H1 (cell line): Measurements from ENCODE around the gene CNOT9. TPM values are rescaled to one million over a fixed set of nuclear protein-coding genes. Genes with fewer than 3 reads are reported as not detected.

Source experiments
- CTCF ChIA-PET: fragments of 300-600 bp; sonication (Branson Sonifier 250); formaldehyde crosslinking; loops from one replicate; lab custom pipeline; 2021; ENCODE audit not compliant: partially characterized antibody; lab: Charles Lee
- POLR2A ChIA-PET: fragments of 300-600 bp; sonication (Branson Sonifier 250); formaldehyde crosslinking; loops from one replicate; lab custom pipeline; 2021; ENCODE audit warnings: inconsistent platforms; ENCODE audit not compliant: partially characterized antibody; lab: Charles Lee
- DNase-seq, 2 experiments: peaks; one replicate each; pipeline versions ENCODE4 v3.0.0 to v3.0.0-alpha.2; 2010 to 2022; ENCODE audit warnings: low spot score in 2 of 2, low read depth in 1 of 2, mixed read lengths in 1 of 2
- FAIRE-seq: peaks from 2 replicates; lab custom pipeline; 2011; peaks lifted over from hg19 to GRCh38; lab: Jason Lieb, UNC
- H2AFZ ChIP-seq: 2 replicates; pipeline ENCODE4 v1.8.1; 2012; ENCODE audit warnings: low read length, inconsistent platforms
- H2AK5ac ChIP-seq: 2 replicates; pipeline ENCODE4 v1.6.1; 2013; ENCODE audit warnings: low read depth, low read length
- H2BK120ac ChIP-seq: replicated peaks from 2 replicates; pipeline ENCODE3; 2013; ENCODE audit warnings: low read depth, low read length, inconsistent platforms
- H2BK12ac ChIP-seq: 2 replicates; pipeline ENCODE4 v1.6.1; 2013; ENCODE audit warnings: low read depth, low read length
- H2BK15ac ChIP-seq: 2 replicates; pipeline ENCODE4 v1.6.1; 2013; ENCODE audit warnings: low read length
- H2BK20ac ChIP-seq: 2 replicates; pipeline ENCODE4 v1.6.1; 2013; ENCODE audit warnings: low read length
- H2BK5ac ChIP-seq: 2 replicates; pipeline ENCODE4 v1.6.1; 2013; ENCODE audit warnings: low read depth, low read length
- H3K14ac ChIP-seq: 2 replicates; pipeline ENCODE4 v1.6.1; 2013; ENCODE audit warnings: inconsistent platforms; ENCODE audit not compliant: insufficient read length
- H3K18ac ChIP-seq: 2 replicates; pipeline ENCODE4 v1.6.1; 2013; ENCODE audit warnings: low read length; ENCODE audit errors: extremely low read depth
- H3K23ac ChIP-seq: 2 replicates; pipeline ENCODE4 v1.6.1; 2013; ENCODE audit warnings: inconsistent platforms; ENCODE audit not compliant: insufficient read length
- H3K23me2 ChIP-seq: 2 replicates; pipeline ENCODE4 v1.6.1; 2013; ENCODE audit warnings: low read depth, low read length
- H3K27ac ChIP-seq: 2 replicates; pipeline ENCODE4 v1.6.1; 2011; ENCODE audit warnings: low read depth, low read length, inconsistent platforms
- H3K27me3 ChIP-seq, 4 experiments: replicated peaks in 1 of 4; 1 replicate in 1 of 4; 2 replicates in 3 of 4; pipeline versions ENCODE4 v1.6.1 to v1.8.1; 2011 to 2013; ENCODE audit warnings: low read length in 3 of 4, mild to moderate bottlenecking in 3 of 4, inconsistent platforms in 2 of 4, mixed read lengths in 2 of 4, moderate library complexity in 1 of 4; ENCODE audit not compliant: control insufficient read depth in 3 of 4, insufficient read depth in 3 of 4; ENCODE audit errors: extremely low read depth in 1 of 4
- H3K36me3 ChIP-seq, 4 experiments: 2 replicates each; pipeline versions ENCODE4 v1.6.1 to v1.8.1; 2011 to 2013; ENCODE audit warnings: mild to moderate bottlenecking in 4 of 4, low read length in 3 of 4, moderate library complexity in 2 of 4, control low read depth in 1 of 4, inconsistent platforms in 1 of 4; ENCODE audit not compliant: insufficient read depth in 4 of 4, control insufficient read depth in 2 of 4
- H3K4ac ChIP-seq: replicated peaks from 2 replicates; pipeline ENCODE3; 2013; ENCODE audit warnings: low read length, low read depth, mixed read lengths, inconsistent platforms; ENCODE audit not compliant: insufficient read length
- H3K4me1 ChIP-seq, 4 experiments: replicated peaks in 1 of 4; 1 replicate in 1 of 4; 2 replicates in 3 of 4; pipeline versions ENCODE4 v1.6.1 to v1.8.1; 2011 to 2013; ENCODE audit warnings: low read length in 3 of 4, inconsistent platforms in 2 of 4, mixed read lengths in 1 of 4; ENCODE audit not compliant: insufficient read depth in 4 of 4, control insufficient read depth in 3 of 4
- H3K4me2 ChIP-seq, 2 experiments: 2 replicates each; pipeline versions ENCODE4 v1.6.1 to v1.8.1; 2011 to 2013; ENCODE audit warnings: low read depth in 2 of 2, low read length in 2 of 2, control low read depth in 1 of 2, inconsistent platforms in 1 of 2, mild to moderate bottlenecking in 1 of 2; ENCODE audit not compliant: insufficient read depth in 1 of 2
- H3K4me3 ChIP-seq, 4 experiments: fragments of 200-600, 300-600 bp in 1 of 4; sonication (generic), shearing (Covaris generic), sonication (Bioruptor Twin) in 1 of 4; 2 replicates each; pipeline versions ENCODE4 v1.5.1 to v1.8.1; 2011 to 2016; ENCODE audit warnings: low read length in 4 of 4, low read depth in 3 of 4, control low read depth in 2 of 4, inconsistent platforms in 2 of 4, mild to moderate bottlenecking in 2 of 4, mixed read lengths in 1 of 4, moderate library complexity in 1 of 4; ENCODE audit not compliant: insufficient read depth in 2 of 4; ENCODE audit errors: extremely low read depth in 1 of 4
- H3K56ac ChIP-seq: replicated peaks from 2 replicates; pipeline ENCODE3; 2013; ENCODE audit warnings: low read depth, mild to moderate bottlenecking, mixed read lengths, low read length, inconsistent platforms; ENCODE audit not compliant: insufficient read length
- H3K79me1 ChIP-seq: 2 replicates; pipeline ENCODE4 v1.6.1; 2013; ENCODE audit warnings: low read depth, low read length, control low read depth
- H3K79me2 ChIP-seq, 2 experiments: 2 replicates each; pipeline versions ENCODE4 v1.6.1 to v1.8.1; 2012 to 2013; ENCODE audit warnings: low read length in 2 of 2, mild to moderate bottlenecking in 2 of 2, inconsistent platforms in 1 of 2; ENCODE audit not compliant: insufficient read depth in 2 of 2, control insufficient read depth in 1 of 2
- H3K9ac ChIP-seq, 4 experiments: replicated peaks in 1 of 4; 1 replicate in 1 of 4; 2 replicates in 3 of 4; pipeline versions ENCODE4 v1.6.1 to v1.8.1; 2011 to 2013; ENCODE audit warnings: low read depth in 3 of 4, low read length in 3 of 4, control low read depth in 2 of 4, mild to moderate bottlenecking in 2 of 4, moderate library complexity in 2 of 4, inconsistent platforms in 1 of 4; ENCODE audit errors: extremely low read depth in 1 of 4
- H3K9me3 ChIP-seq, 2 experiments: 2 replicates each; pipeline versions ENCODE4 v1.6.1 to v1.8.1; 2012 to 2013; ENCODE audit warnings: mild to moderate bottlenecking in 2 of 2, moderate library complexity in 2 of 2, control low read depth in 1 of 2, inconsistent platforms in 1 of 2, low read depth in 1 of 2, low read length in 1 of 2, mixed read lengths in 1 of 2; ENCODE audit not compliant: insufficient read depth in 2 of 2
- H4K20me1 ChIP-seq, 2 experiments: replicated peaks in 1 of 2; 2 replicates each; pipeline versions ENCODE3 to v1.8.1; 2011 to 2013; ENCODE audit warnings: inconsistent platforms in 2 of 2, low read length in 2 of 2, mild to moderate bottlenecking in 1 of 2; ENCODE audit not compliant: insufficient read depth in 2 of 2, control insufficient read depth in 1 of 2
- H4K5ac ChIP-seq: 2 replicates; pipeline ENCODE4 v1.6.1; 2013; ENCODE audit warnings: low read length, low read depth, mixed read lengths, inconsistent platforms; ENCODE audit not compliant: insufficient read length
- H4K8ac ChIP-seq: 2 replicates; pipeline ENCODE4 v1.8.0; 2013; ENCODE audit warnings: mild to moderate bottlenecking, moderate library complexity, low read length, inconsistent platforms; ENCODE audit not compliant: insufficient read depth; ENCODE audit errors: extremely low read depth
- H4K91ac ChIP-seq: replicated peaks from 2 replicates; pipeline ENCODE3; 2013; ENCODE audit warnings: low read length, mixed read lengths, inconsistent platforms; ENCODE audit not compliant: insufficient read length
- BCL11A ChIP-seq, 2 experiments: IDR thresholded peaks; one replicate each; pipeline ENCODE4 v1.6.1; 2011; ENCODE audit warnings: low read depth in 2 of 2, low read length in 2 of 2, mild to moderate bottlenecking in 2 of 2
- KDM1A ChIP-seq: fragments of 200-600, 300-600 bp; sonication (generic); IDR thresholded peaks from 2 replicates; pipeline ENCODE4 v1.7.1; 2016; ENCODE audit warnings: mild to moderate bottlenecking, low read length, borderline replicate concordance
- RFX5 ChIP-seq: IDR thresholded peaks from 2 replicates; pipeline ENCODE4 v1.6.1; 2011; ENCODE audit warnings: low read depth, low read length, improper control_type of control experiment, borderline replicate concordance
- SP2 ChIP-seq: IDR thresholded peaks from 2 replicates; pipeline ENCODE4 v1.6.1; 2012; ENCODE audit warnings: mild to moderate bottlenecking, low read length, inconsistent platforms
- TAF7 ChIP-seq: optimal IDR thresholded peaks from 2 replicates; pipeline ENCODE3; 2011; ENCODE audit warnings: low read depth, mild to moderate bottlenecking, inconsistent platforms, low read length, moderate library complexity, borderline replicate concordance
- WGBS, 2 experiments: shearing (Covaris generic) in 1 of 2; methylation state at CpG; one replicate each; pipeline versions ENCODE4 v1.1.6 to v1.1.7; 2013 to 2015; ENCODE audit warnings: low lambda C conversion rate in 2 of 2, mixed read lengths in 2 of 2, inconsistent platforms in 1 of 2, low coverage in 1 of 2, missing lambda C conversion rate in 1 of 2; ENCODE audit not compliant: insufficient replicate concordance in 2 of 2, insufficient coverage in 1 of 2, insufficient read length in 1 of 2; ENCODE audit errors: extremely low coverage in 1 of 2, missing lambda C conversion rate in 1 of 2; 5-methylcytosine and 5-hydroxymethylcytosine counted together
- polyA plus RNA-seq, 7 experiments: library from polyadenylated mRNA; depleted of rRNA in 3 of 7; stranded (reverse) in 5 of 7; unstranded in 2 of 7; fragments of >200 nt in 5 of 7; fragments of 200-250 nt in 2 of 7; gene quantifications; 1 replicate in 5 of 7; 2 replicates in 1 of 7; 4 replicates in 1 of 7; pipeline versions ENCODE4 v1.2.1 to v1.2.3, GENCODE V29; 2011 to 2013; ENCODE audit warnings: missing spikeins in 2 of 7, mixed read lengths in 2 of 7
- total RNA-seq: library from RNA; stranded (reverse); fragmentation: NEBNext Ultra II Directional; extraction: Animal tissue kit (Norgen Biotek cat#: 25700); gene quantifications from 2 replicates; pipeline ENCODE4 v1.2.1, GENCODE V29; 2021

The CNOT9 gene
- total and polyA plus RNA-seq, 2 of the 8 experiments (the other 6 are each of a cell fraction or from before 2014, with no cell fraction given) = 79.3 to 81.2 TPM

GRCh38 chr2:218523651-218524050 is 45.0 kb upstream of the CNOT9 start:
- Histone ChIP-seq H3K27ac (no peak overlapping the region), H3K23me2 (no peaks in the 10 kb centered on the region), H2BK12ac (no peak overlapping the region), H3K79me1 (no peaks in the 10 kb centered on the region), H2BK15ac (no peak overlapping the region), H3K4ac (no peak overlapping the region), H4K8ac (no peak overlapping the region), H3K23ac (no peak overlapping the region), H4K20me1 (no peaks in the 10 kb centered on the region), H2AFZ (no peak overlapping the region), H3K27me3 (no peaks in the 10 kb centered on the region), H3K9me3 (no peaks in the 10 kb centered on the region), H3K36me3 (peaks cover 0 to 39% (median 16%) of the 10 kb centered on the region in 4 experiments; a peak in 5 of 8 replicates), H3K4me3 (no peak overlapping the region), H3K4me1 (no peaks in the 10 kb centered on the region), H4K5ac (no peak overlapping the region), H3K9ac (no peak overlapping the region)
- ChIA-PET POLR2A (no interaction called here), CTCF (no interaction called here)
- FAIRE-seq = no peak
- no peak for TF ChIP-seq RFX5
- no peak for TF ChIP-seq KDM1A
- TF ChIP-seq TAF7 = no peak
- no peak for TF ChIP-seq SP2
- TF ChIP-seq BCL11A (IDR thresholded peaks at IDR 0.05; ENCODE audit: low read depth in 2 of 2, low read length in 2 of 2) = no peak
- TF ChIP-seq, all 59 proteins: peak for 0
- WGBS, 2 experiments = 88% methylated on average over 1 of the region's 1 CpG; no CpG with 5 or more reads in 1 of the 2 experiments
- no peak overlapping the region for H3K4me2 ChIP-seq
- DNase-seq = no peak
- H2BK120ac ChIP-seq = no peak overlapping the region
- no peak overlapping the region for H3K14ac ChIP-seq
- H4K91ac ChIP-seq = no peak overlapping the region
- no peak overlapping the region for H2AK5ac ChIP-seq
- no peak overlapping the region for H3K18ac ChIP-seq
- no peak overlapping the region for H2BK20ac ChIP-seq
- H2BK5ac ChIP-seq = no peak overlapping the region
- no peak overlapping the region for H3K56ac ChIP-seq
- H3K79me2 ChIP-seq = no peaks in the 10 kb centered on the region
